SK-N-SH (cell line): ENCODE data around the gene MX1. TPM values are rescaled to one million over a fixed set of nuclear protein-coding genes. Genes with fewer than 3 reads are reported as not detected.

Source experiments
- CTCF ChIA-PET: fragments of 300-600, 350-600 bp; formaldehyde crosslinking; extraction: SDS; loops from one replicate; lab custom pipeline; 2021; lab: Yijun Ruan, JAX
- POLR2A ChIA-PET: fragments of 350-600 bp; sonication (Branson Sonifier 250); formaldehyde crosslinking; extraction: SDS; loops from one replicate; lab custom pipeline; 2020; ENCODE audit warnings: antibody characterized with exemption, inconsistent platforms; lab: Yijun Ruan, JAX
- DNase-seq: peaks from one replicate; pipeline ENCODE4 v3.0.0; 2012
- H2AFZ ChIP-seq: fragments of 200-600 bp; sonication (generic); 2 replicates; pipeline ENCODE4 v1.8.1; 2016; ENCODE audit warnings: antibody characterized with exemption, mild to moderate bottlenecking, low read depth
- H3F3A ChIP-seq: fragments of 200-600 bp; sonication (generic); replicated peaks from 2 replicates; pipeline ENCODE3; 2016; ENCODE audit warnings: antibody characterized with exemption, mild to moderate bottlenecking; ENCODE audit not compliant: insufficient read depth
- H3K27ac ChIP-seq, 2 experiments: fragments of 200-500 bp in 1 of 2; fragments of 200-600 bp in 1 of 2; sonication (Bioruptor generic) in 1 of 2; sonication (generic), shearing (Covaris generic) in 1 of 2; 2 replicates each; pipeline versions ENCODE4 v1.5.1 to v1.6.1; 2014 to 2016; ENCODE audit warnings: low read depth in 2 of 2, inconsistent platforms in 1 of 2, low read length in 1 of 2, mild to moderate bottlenecking in 1 of 2, mixed read lengths in 1 of 2
- H3K27me3 ChIP-seq: fragments of 200-600 bp; sonication (generic), shearing (Covaris generic); 2 replicates; pipeline ENCODE4 v1.6.1; 2016; ENCODE audit warnings: mixed run types; ENCODE audit not compliant: insufficient read depth
- H3K36me3 ChIP-seq, 2 experiments: fragments of 200-500 bp in 1 of 2; fragments of 200-600 bp in 1 of 2; sonication (Bioruptor generic) in 1 of 2; sonication (generic) in 1 of 2; replicated peaks in 1 of 2; 2 replicates each; pipeline versions ENCODE3 to v1.5.1; 2014 to 2016; ENCODE audit warnings: low read length in 1 of 2, mild to moderate bottlenecking in 1 of 2; ENCODE audit not compliant: insufficient read depth in 2 of 2, control insufficient read depth in 1 of 2
- H3K4me1 ChIP-seq, 2 experiments: fragments of 200-500 bp in 1 of 2; fragments of 200-600 bp in 1 of 2; sonication (Bioruptor generic) in 1 of 2; sonication (generic), shearing (Covaris generic) in 1 of 2; 2 replicates each; pipeline versions ENCODE4 v1.5.1 to v1.6.1; 2014 to 2016; ENCODE audit warnings: low read depth in 1 of 2, low read length in 1 of 2, mixed run types in 1 of 2; ENCODE audit not compliant: insufficient read depth in 2 of 2, control insufficient read depth in 1 of 2
- H3K4me2 ChIP-seq: fragments of 200-600 bp; sonication (generic), shearing (Covaris generic); 2 replicates; pipeline ENCODE4 v1.6.1; 2017; ENCODE audit warnings: mixed run types
- H3K4me3 ChIP-seq, 2 experiments: fragments of 200-500 bp in 1 of 2; fragments of 200-600 bp in 1 of 2; sonication (Bioruptor generic) in 1 of 2; sonication (generic), shearing (Covaris generic) in 1 of 2; 2 replicates each; pipeline versions ENCODE4 v1.5.1 to v1.8.1; 2014 to 2016; ENCODE audit warnings: low read depth in 2 of 2, inconsistent platforms in 1 of 2, low read length in 1 of 2, mild to moderate bottlenecking in 1 of 2, mixed read lengths in 1 of 2, moderate library complexity in 1 of 2
- H3K79me2 ChIP-seq: fragments of 200-600 bp; sonication (generic); 2 replicates; pipeline ENCODE4 v1.8.1; 2017; ENCODE audit warnings: mild to moderate bottlenecking; ENCODE audit not compliant: insufficient read depth
- H3K9ac ChIP-seq: fragments of 200-600 bp; sonication (generic); 2 replicates; pipeline ENCODE4 v1.6.1; 2017; ENCODE audit warnings: mixed run types
- H3K9me2 ChIP-seq: fragments of 200-600 bp; sonication (generic); 2 replicates; pipeline ENCODE4 v1.6.1; 2017; ENCODE audit warnings: mixed run types
- H3K9me3 ChIP-seq: fragments of 200-600 bp; sonication (generic); 2 replicates; pipeline ENCODE4 v1.6.1; 2017; ENCODE audit warnings: mixed run types, mild to moderate bottlenecking, moderate library complexity
- H4K20me1 ChIP-seq: fragments of 200-600 bp; sonication (generic); 2 replicates; pipeline ENCODE4 v1.6.1; 2017; ENCODE audit warnings: mild to moderate bottlenecking, mixed run types; ENCODE audit not compliant: insufficient read depth
- CHD2 ChIP-seq: fragments of 150-350 bp; IDR thresholded peaks from 2 replicates; pipeline ENCODE4 v1.6.1; 2018; ENCODE audit warnings: low read length; ENCODE audit not compliant: partially characterized antibody
- EP300 ChIP-seq, 2 experiments: IDR thresholded peaks; 2 replicates each; pipeline versions ENCODE4 v1.4.0 to v1.6.1; 2012; ENCODE audit warnings: borderline replicate concordance in 1 of 2, low read depth in 1 of 2, low read length in 1 of 2
- JUND ChIP-seq: IDR thresholded peaks from 2 replicates; pipeline ENCODE4 v1.4.0; 2012
- MXI1 ChIP-seq: IDR thresholded peaks from 2 replicates; pipeline ENCODE4 v1.6.1; 2012; ENCODE audit warnings: mild to moderate bottlenecking, low read depth, low read length, improper control_type of control experiment
- NFIC ChIP-seq: IDR thresholded peaks from 2 replicates; pipeline ENCODE4 v1.4.0; 2012; ENCODE audit warnings: borderline replicate concordance
- POLR2AphosphoS5 ChIP-seq: IDR thresholded peaks from 2 replicates; pipeline ENCODE4 v1.6.1; 2012; ENCODE audit warnings: low read depth, low read length
- RAD21 ChIP-seq: IDR thresholded peaks from 2 replicates; pipeline ENCODE4 v1.6.1; 2012; ENCODE audit warnings: mild to moderate bottlenecking, low read length
- RXRA ChIP-seq: IDR thresholded peaks from 2 replicates; pipeline ENCODE4 v1.4.0; 2012; ENCODE audit warnings: low read depth, mild to moderate bottlenecking, borderline replicate concordance
- TCF12 ChIP-seq: IDR thresholded peaks from 2 replicates; pipeline ENCODE4 v1.4.0; 2012
- TEAD4 ChIP-seq: IDR thresholded peaks from 2 replicates; pipeline ENCODE4 v1.4.0; 2012; ENCODE audit warnings: mild to moderate bottlenecking, borderline replicate concordance; ENCODE audit not compliant: insufficient read depth
- YY1 ChIP-seq: IDR thresholded peaks from 2 replicates; pipeline ENCODE4 v1.4.0; 2012; ENCODE audit warnings: low read depth, mild to moderate bottlenecking
- WGBS: methylation state at CpG from one replicate; pipeline ENCODE4 v1.1.6; 2017; ENCODE audit warnings: low lambda C conversion rate; 5-methylcytosine and 5-hydroxymethylcytosine counted together
- polyA plus RNA-seq, 3 experiments: library from polyadenylated mRNA; depleted of rRNA; stranded (reverse); fragments of >200 nt; gene quantifications; 2 replicates each; pipeline ENCODE4 v1.2.3, GENCODE V29; 2012
- TF ChIP-seq, protein P1 (sequence below): IDR thresholded peaks from 2 replicates; pipeline ENCODE4; 2012
- TF ChIP-seq, protein P2 (sequence below): fragments of 200-600 bp; sonication (generic); IDR thresholded peaks from 2 replicates; pipeline ENCODE4 v1.6.1; 2017; ENCODE audit warnings: antibody characterized with exemption, mild to moderate bottlenecking, moderate library complexity
- TF ChIP-seq, protein P3 (sequence below): fragments of 150-350 bp; IDR thresholded peaks from 2 replicates; pipeline ENCODE4 v1.6.1; 2016; ENCODE audit warnings: mild to moderate bottlenecking, low read depth, low read length
- TF ChIP-seq, protein P4 (sequence below): IDR thresholded peaks from 2 replicates; pipeline ENCODE4 v1.4.0; 2012; ENCODE audit warnings: low read depth, borderline replicate concordance

The MX1 gene
- polyA plus RNA-seq, 1 of the 3 experiments (the other 2 are of a cell fraction): 1.9 TPM

DNA sequence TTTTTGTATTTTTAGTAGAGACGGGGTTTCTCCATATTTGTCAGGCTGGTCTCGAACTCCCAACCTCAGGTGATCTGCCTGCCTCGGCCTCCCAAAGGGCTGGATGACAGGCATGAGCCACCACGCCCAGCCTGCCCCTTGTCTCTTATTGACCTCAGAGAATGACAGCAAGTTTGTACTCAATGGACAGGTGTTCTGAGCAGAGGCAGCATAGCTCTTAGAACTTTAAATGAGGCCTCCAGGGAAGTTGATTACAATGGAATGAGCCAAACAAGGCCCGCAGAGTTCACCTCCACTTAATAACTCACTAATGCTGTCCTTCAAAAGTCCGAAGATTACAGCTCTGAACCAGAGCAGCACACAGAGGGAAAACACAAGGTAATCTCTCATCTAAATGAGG is 71.0 kb downstream of the MX1 start:
- H3K36me3 ChIP-seq: no peaks in the 10 kb centered on the region
- no peaks in the 10 kb centered on the region for H3K9me3 ChIP-seq
- no peak overlapping the region for H3K9ac ChIP-seq
- H3K4me1 ChIP-seq: no peaks in the 10 kb centered on the region
- TF ChIP-seq NFIC (no peak), YY1 (no peak), TCF12 (no peak), POLR2AphosphoS5 (no peak), TEAD4 (no peak), EP300 (IDR thresholded peaks at IDR 0.05; ENCODE audit: borderline replicate concordance in 1 of 2, low read depth in 1 of 2, low read length in 1 of 2) (no peak)
- TF ChIP-seq, protein P1, sequence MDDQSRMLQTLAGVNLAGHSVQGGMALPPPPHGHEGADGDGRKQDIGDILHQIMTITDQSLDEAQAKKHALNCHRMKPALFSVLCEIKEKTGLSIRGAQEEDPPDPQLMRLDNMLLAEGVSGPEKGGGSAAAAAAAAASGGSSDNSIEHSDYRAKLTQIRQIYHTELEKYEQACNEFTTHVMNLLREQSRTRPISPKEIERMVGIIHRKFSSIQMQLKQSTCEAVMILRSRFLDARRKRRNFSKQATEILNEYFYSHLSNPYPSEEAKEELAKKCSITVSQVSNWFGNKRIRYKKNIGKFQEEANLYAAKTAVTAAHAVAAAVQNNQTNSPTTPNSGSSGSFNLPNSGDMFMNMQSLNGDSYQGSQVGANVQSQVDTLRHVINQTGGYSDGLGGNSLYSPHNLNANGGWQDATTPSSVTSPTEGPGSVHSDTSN: no peak
- TF ChIP-seq, protein P2, sequence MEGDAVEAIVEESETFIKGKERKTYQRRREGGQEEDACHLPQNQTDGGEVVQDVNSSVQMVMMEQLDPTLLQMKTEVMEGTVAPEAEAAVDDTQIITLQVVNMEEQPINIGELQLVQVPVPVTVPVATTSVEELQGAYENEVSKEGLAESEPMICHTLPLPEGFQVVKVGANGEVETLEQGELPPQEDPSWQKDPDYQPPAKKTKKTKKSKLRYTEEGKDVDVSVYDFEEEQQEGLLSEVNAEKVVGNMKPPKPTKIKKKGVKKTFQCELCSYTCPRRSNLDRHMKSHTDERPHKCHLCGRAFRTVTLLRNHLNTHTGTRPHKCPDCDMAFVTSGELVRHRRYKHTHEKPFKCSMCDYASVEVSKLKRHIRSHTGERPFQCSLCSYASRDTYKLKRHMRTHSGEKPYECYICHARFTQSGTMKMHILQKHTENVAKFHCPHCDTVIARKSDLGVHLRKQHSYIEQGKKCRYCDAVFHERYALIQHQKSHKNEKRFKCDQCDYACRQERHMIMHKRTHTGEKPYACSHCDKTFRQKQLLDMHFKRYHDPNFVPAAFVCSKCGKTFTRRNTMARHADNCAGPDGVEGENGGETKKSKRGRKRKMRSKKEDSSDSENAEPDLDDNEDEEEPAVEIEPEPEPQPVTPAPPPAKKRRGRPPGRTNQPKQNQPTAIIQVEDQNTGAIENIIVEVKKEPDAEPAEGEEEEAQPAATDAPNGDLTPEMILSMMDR: no peak
- TF ChIP-seq, protein P3, sequence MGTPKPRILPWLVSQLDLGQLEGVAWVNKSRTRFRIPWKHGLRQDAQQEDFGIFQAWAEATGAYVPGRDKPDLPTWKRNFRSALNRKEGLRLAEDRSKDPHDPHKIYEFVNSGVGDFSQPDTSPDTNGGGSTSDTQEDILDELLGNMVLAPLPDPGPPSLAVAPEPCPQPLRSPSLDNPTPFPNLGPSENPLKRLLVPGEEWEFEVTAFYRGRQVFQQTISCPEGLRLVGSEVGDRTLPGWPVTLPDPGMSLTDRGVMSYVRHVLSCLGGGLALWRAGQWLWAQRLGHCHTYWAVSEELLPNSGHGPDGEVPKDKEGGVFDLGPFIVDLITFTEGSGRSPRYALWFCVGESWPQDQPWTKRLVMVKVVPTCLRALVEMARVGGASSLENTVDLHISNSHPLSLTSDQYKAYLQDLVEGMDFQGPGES: no peak
- no peaks in the 10 kb centered on the region for H4K20me1 ChIP-seq
- H3K4me2 ChIP-seq: no peak overlapping the region
- no peak for DNase-seq
- CTCF ChIA-PET: no interaction called here
- H2AFZ ChIP-seq: no peak overlapping the region
- no peaks in the 10 kb centered on the region for H3K79me2 ChIP-seq
- H3K27ac ChIP-seq: no peak overlapping the region
- WGBS: 12% methylated on average over 6 of the region's 6 CpGs
- H3K27me3 ChIP-seq: peaks cover 41% of the 10 kb centered on the region; the same call in 1 of the 2 replicates
- H3K4me3 ChIP-seq: no peak overlapping the region
- no peaks in the 10 kb centered on the region for H3K9me2 ChIP-seq
- POLR2A ChIA-PET: no interaction called here
- H3F3A ChIP-seq: no peaks in the 10 kb centered on the region

DNA sequence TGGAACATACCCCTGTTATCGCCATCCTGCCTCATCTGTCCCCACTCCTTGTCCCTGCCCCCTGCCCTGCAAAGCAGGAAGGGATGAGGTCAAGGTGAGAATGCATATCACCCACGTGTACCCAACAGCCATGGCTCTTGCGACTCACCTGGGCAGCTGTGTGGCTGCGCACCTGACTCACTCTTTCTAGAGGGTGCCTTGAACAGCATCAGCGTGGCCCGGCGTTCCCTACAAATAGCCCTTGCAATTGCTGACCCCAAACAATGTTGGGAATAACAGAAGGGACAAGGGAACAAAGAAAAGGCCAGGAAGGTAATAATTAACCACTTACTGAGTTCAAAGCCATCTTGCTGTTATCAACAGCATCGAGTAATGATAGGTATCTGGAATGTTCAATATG is 71.7 kb downstream of the MX1 start:
- no peak for DNase-seq
- no peaks in the 10 kb centered on the region for H3K9me2 ChIP-seq
- no peak overlapping the region for H2AFZ ChIP-seq
- WGBS: 60% methylated on average over 8 of the region's 8 CpGs
- H3K27me3 ChIP-seq: peaks cover 38% of the 10 kb centered on the region; the same call in 1 of the 2 replicates
- H3K27ac ChIP-seq: no peak overlapping the region
- no peak overlapping the region for H3K4me3 ChIP-seq
- H3K4me1 ChIP-seq: no peaks in the 10 kb centered on the region
- H4K20me1 ChIP-seq: no peaks in the 10 kb centered on the region
- POLR2A ChIA-PET: no interaction called here
- no peaks in the 10 kb centered on the region for H3K9me3 ChIP-seq
- CTCF ChIA-PET: no interaction called here
- no peaks in the 10 kb centered on the region for H3K79me2 ChIP-seq
- no peak overlapping the region for H3K9ac ChIP-seq
- no peak overlapping the region for H3K4me2 ChIP-seq
- no peaks in the 10 kb centered on the region for H3F3A ChIP-seq
- H3K36me3 ChIP-seq: no peaks in the 10 kb centered on the region
- TF ChIP-seq POLR2AphosphoS5 (no peak), CHD2 (no peak), MXI1 (no peak), RXRA (no peak), YY1 (no peak), RAD21 (no peak), JUND (no peak)
- TF ChIP-seq, protein P4, sequence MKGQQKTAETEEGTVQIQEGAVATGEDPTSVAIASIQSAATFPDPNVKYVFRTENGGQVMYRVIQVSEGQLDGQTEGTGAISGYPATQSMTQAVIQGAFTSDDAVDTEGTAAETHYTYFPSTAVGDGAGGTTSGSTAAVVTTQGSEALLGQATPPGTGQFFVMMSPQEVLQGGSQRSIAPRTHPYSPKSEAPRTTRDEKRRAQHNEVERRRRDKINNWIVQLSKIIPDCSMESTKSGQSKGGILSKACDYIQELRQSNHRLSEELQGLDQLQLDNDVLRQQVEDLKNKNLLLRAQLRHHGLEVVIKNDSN: no peak
